ENCODE data around the gene BCL2L2. TPM values are rescaled to one million over a fixed set of nuclear protein-coding genes. Genes with fewer than 3 reads are reported as not detected.
"Not testable (repeated sequence)": the region's sequence is repeated elsewhere in the genome, so short reads cannot be mapped to it uniquely, and the experiment has no call there.

BCL2L2 gene
- total RNA-seq, 1 donor from 2014 or later = 32.6 TPM

DNA sequence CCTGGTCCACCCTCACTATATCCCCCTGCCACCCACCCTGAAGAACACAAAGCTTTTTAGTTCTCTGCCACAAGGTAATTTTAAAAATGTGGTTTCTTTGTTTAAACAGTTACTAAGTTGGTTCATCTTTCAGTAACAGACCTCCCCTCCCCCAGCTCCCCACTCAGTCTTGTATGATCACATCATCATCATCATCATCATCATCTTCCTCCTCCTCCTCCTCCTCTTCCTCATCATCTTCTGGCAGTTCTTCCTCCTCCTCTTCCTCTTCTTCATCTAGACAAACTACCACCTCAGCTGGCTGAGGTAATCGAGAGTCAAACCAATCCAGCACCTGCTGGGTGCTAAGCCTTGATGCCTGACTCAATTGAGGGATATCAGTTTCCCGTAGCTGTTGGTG is 31.2 kb upstream of the BCL2L2 start:
- TF ChIP-seq, protein P1, sequence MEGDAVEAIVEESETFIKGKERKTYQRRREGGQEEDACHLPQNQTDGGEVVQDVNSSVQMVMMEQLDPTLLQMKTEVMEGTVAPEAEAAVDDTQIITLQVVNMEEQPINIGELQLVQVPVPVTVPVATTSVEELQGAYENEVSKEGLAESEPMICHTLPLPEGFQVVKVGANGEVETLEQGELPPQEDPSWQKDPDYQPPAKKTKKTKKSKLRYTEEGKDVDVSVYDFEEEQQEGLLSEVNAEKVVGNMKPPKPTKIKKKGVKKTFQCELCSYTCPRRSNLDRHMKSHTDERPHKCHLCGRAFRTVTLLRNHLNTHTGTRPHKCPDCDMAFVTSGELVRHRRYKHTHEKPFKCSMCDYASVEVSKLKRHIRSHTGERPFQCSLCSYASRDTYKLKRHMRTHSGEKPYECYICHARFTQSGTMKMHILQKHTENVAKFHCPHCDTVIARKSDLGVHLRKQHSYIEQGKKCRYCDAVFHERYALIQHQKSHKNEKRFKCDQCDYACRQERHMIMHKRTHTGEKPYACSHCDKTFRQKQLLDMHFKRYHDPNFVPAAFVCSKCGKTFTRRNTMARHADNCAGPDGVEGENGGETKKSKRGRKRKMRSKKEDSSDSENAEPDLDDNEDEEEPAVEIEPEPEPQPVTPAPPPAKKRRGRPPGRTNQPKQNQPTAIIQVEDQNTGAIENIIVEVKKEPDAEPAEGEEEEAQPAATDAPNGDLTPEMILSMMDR (IDR thresholded peaks at IDR 0.05; ENCODE audit: partially characterized antibody, unreplicated experiment) = no peak
- Mint-ChIP-seq H3K27ac (ENCODE audit: unreplicated experiment) (no peak overlapping the region), H3K4me3 (ENCODE audit: unreplicated experiment) (no peak overlapping the region), H3K9me3 (ENCODE audit: unreplicated experiment) (peaks cover 3% of the 10 kb centered on the region), H3K27me3 (ENCODE audit: unreplicated experiment) (peaks cover 4% of the 10 kb centered on the region), H3K36me3 (ENCODE audit: unreplicated experiment) (peaks cover 13% of the 10 kb centered on the region), H3K4me1 (ENCODE audit: low read depth, unreplicated experiment) (peaks cover 5% of the 10 kb centered on the region)
- no peak for DNase-seq

DNA sequence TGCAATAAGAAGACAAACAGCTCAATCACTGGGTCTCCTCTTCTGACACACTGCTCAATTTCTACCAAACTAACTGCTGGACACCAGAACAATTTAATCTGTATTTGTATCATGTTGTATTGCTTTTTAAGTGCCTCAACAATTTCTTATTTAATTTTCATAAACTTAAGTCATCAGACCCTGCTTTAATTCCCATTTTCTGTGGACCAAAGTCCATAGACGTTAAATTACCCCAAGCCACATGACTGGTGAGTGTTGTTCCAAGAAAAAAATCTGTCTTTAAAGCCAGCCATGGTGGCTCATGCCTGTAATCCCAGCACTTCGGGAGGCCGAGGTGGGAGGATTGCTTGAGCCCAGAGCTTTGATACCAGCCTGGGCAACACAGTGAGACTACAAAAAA is 29.4 kb upstream of the BCL2L2 start:
- H3K4me1 Mint-ChIP-seq (ENCODE audit: low read depth, unreplicated experiment) = peaks cover 5% of the 10 kb centered on the region
- peaks cover 3% of the 10 kb centered on the region for H3K9me3 Mint-ChIP-seq (ENCODE audit: unreplicated experiment)
- H3K4me3 Mint-ChIP-seq (ENCODE audit: unreplicated experiment) = no peak overlapping the region
- TF ChIP-seq, protein P1 (IDR thresholded peaks at IDR 0.05; ENCODE audit: partially characterized antibody, unreplicated experiment) = no peak
- peaks cover 13% of the 10 kb centered on the region for H3K36me3 Mint-ChIP-seq (ENCODE audit: unreplicated experiment)
- DNase-seq = no peak
- H3K27ac Mint-ChIP-seq (ENCODE audit: unreplicated experiment) = no peak overlapping the region
- peaks cover 3% of the 10 kb centered on the region for H3K27me3 Mint-ChIP-seq (ENCODE audit: unreplicated experiment)

- H3K4me1 Mint-ChIP-seq (ENCODE audit: low read depth, unreplicated experiment); DNase-seq; H3K27ac Mint-ChIP-seq (ENCODE audit: unreplicated experiment); H3K4me3 Mint-ChIP-seq (ENCODE audit: unreplicated experiment); H3K9me3 Mint-ChIP-seq (ENCODE audit: unreplicated experiment); H3K27me3 Mint-ChIP-seq (ENCODE audit: unreplicated experiment): not testable (repeated sequence)
- peaks cover 13% of the 10 kb centered on the region for H3K36me3 Mint-ChIP-seq (ENCODE audit: unreplicated experiment)
Measured at GRCh38 chr14:23277928-23278327, 28.7 kb upstream of the BCL2L2 start.

- no peak for DNase-seq
- TF ChIP-seq, protein P1 (IDR thresholded peaks at IDR 0.05; ENCODE audit: partially characterized antibody, unreplicated experiment) = no peak
- H3K4me1 Mint-ChIP-seq (ENCODE audit: low read depth, unreplicated experiment) = peaks cover 10% of the 10 kb centered on the region
- H3K27ac Mint-ChIP-seq (ENCODE audit: unreplicated experiment) = no peak overlapping the region
- no peak overlapping the region for H3K4me3 Mint-ChIP-seq (ENCODE audit: unreplicated experiment)
- H3K9me3 Mint-ChIP-seq (ENCODE audit: unreplicated experiment) = peaks cover 3% of the 10 kb centered on the region
- peaks cover 3% of the 10 kb centered on the region for H3K27me3 Mint-ChIP-seq (ENCODE audit: unreplicated experiment)
- H3K36me3 Mint-ChIP-seq (ENCODE audit: unreplicated experiment) = no peaks in the 10 kb centered on the region
Measured at GRCh38 chr14:23281247-23281646, 25.4 kb upstream of the BCL2L2 start.

GRCh38 chr14:23284654-23285529 is 21.7 kb upstream of the BCL2L2 start:
- H3K27me3 Mint-ChIP-seq (ENCODE audit: unreplicated experiment) = peaks cover 6% of the 10 kb centered on the region
- H3K27ac Mint-ChIP-seq (ENCODE audit: unreplicated experiment) = no peak overlapping the region
- H3K4me1 Mint-ChIP-seq (ENCODE audit: low read depth, unreplicated experiment) = peaks cover 8% of the 10 kb centered on the region
- H3K36me3 Mint-ChIP-seq (ENCODE audit: unreplicated experiment) = no peaks in the 10 kb centered on the region
- H3K9me3 Mint-ChIP-seq (ENCODE audit: unreplicated experiment) = peaks cover 3% of the 10 kb centered on the region
- H3K4me3 Mint-ChIP-seq (ENCODE audit: unreplicated experiment) = peak overlapping the region; percentile 93
- DNase-seq = no peak
- TF ChIP-seq, protein P1 (IDR thresholded peaks at IDR 0.05; ENCODE audit: partially characterized antibody, unreplicated experiment) = no peak
